Astrocyte (in vitro differentiated cells and primary cell): ENCODE measurements around the gene TNFRSF12A. TPM values are rescaled to one million over a fixed set of nuclear protein-coding genes. Genes with fewer than 3 reads are reported as not detected.

ENCODE experiments used
- DNase-seq: peaks from one replicate; pipeline ENCODE4 v3.0.0-alpha.2; 2010; ENCODE audit warnings: low read depth
- FAIRE-seq: peaks from 2 replicates; lab custom pipeline; 2011; peaks lifted over from hg19 to GRCh38; lab: Jason Lieb, UNC
- H2AFZ ChIP-seq: 2 replicates; pipeline ENCODE4 v1.6.0; 2012; ENCODE audit warnings: low read depth, low read length, inconsistent platforms
- H3K27ac ChIP-seq: 2 replicates; pipeline ENCODE4 v1.5.1; 2011; ENCODE audit warnings: low read depth, low read length, inconsistent platforms
- H3K27me3 ChIP-seq: 2 replicates; pipeline ENCODE4 v1.6.0; 2011; ENCODE audit warnings: low read length, inconsistent platforms; ENCODE audit not compliant: insufficient read depth
- H3K36me3 ChIP-seq: 2 replicates; pipeline ENCODE4 v1.5.1; 2011; ENCODE audit warnings: low read length, inconsistent platforms; ENCODE audit not compliant: insufficient read depth
- H3K4me1 ChIP-seq: 2 replicates; pipeline ENCODE4 v1.5.1; 2011; ENCODE audit warnings: low read length, inconsistent platforms; ENCODE audit not compliant: insufficient read depth
- H3K4me2 ChIP-seq: 2 replicates; pipeline ENCODE4 v1.6.0; 2012; ENCODE audit warnings: low read length, inconsistent platforms
- H3K4me3 ChIP-seq: 2 replicates; pipeline ENCODE4 v1.5.1; 2011; ENCODE audit warnings: low read depth, mild to moderate bottlenecking, low read length, inconsistent platforms; ENCODE audit not compliant: insufficient read depth
- H3K79me2 ChIP-seq: 2 replicates; pipeline ENCODE4 v1.6.0; 2012; ENCODE audit warnings: mild to moderate bottlenecking, low read length, inconsistent platforms; ENCODE audit not compliant: insufficient read depth
- H3K9ac ChIP-seq: 2 replicates; pipeline ENCODE4 v1.6.0; 2012; ENCODE audit warnings: mild to moderate bottlenecking, low read length, inconsistent platforms
- H3K9me3 ChIP-seq: 2 replicates; pipeline ENCODE4 v1.5.1; 2012; ENCODE audit warnings: low read depth, mild to moderate bottlenecking, low read length, inconsistent platforms; ENCODE audit not compliant: insufficient read depth
- H4K20me1 ChIP-seq: 2 replicates; pipeline ENCODE4 v1.6.0; 2012; ENCODE audit warnings: low read length, inconsistent platforms; ENCODE audit not compliant: insufficient read depth
- H3K27ac Mint-ChIP-seq: one replicate; pipeline ENCODE4 v1.8.0; 2021; ENCODE audit warnings: mild to moderate bottlenecking, mixed read lengths; ENCODE audit not compliant: unreplicated experiment
- H3K27me3 Mint-ChIP-seq: one replicate; pipeline ENCODE4 v1.8.0; 2021; ENCODE audit warnings: low read depth, mixed read lengths; ENCODE audit not compliant: unreplicated experiment
- H3K36me3 Mint-ChIP-seq: one replicate; pipeline ENCODE4 v1.8.0; 2021; ENCODE audit warnings: low read depth, mixed read lengths; ENCODE audit not compliant: unreplicated experiment
- H3K4me1 Mint-ChIP-seq: one replicate; pipeline ENCODE4 v1.8.0; 2021; ENCODE audit warnings: low read depth, mixed read lengths; ENCODE audit not compliant: unreplicated experiment
- H3K4me3 Mint-ChIP-seq: one replicate; pipeline ENCODE4 v1.8.0; 2021; ENCODE audit warnings: mild to moderate bottlenecking, moderate library complexity, mixed read lengths; ENCODE audit not compliant: unreplicated experiment
- H3K9me3 Mint-ChIP-seq: one replicate; pipeline ENCODE4 v1.8.0; 2021; ENCODE audit warnings: mild to moderate bottlenecking, mixed read lengths; ENCODE audit not compliant: unreplicated experiment
- EZH2 ChIP-seq: IDR thresholded peaks from 2 replicates; pipeline ENCODE4 v1.6.1; 2012; ENCODE audit warnings: mild to moderate bottlenecking, low read length, inconsistent platforms; ENCODE audit not compliant: insufficient read depth
- total RNA-seq: library from RNA; stranded (reverse); gene quantifications from 2 replicates; pipeline ENCODE4 v1.2.1, GENCODE V29; 2021
- TF ChIP-seq, protein P1 (sequence below): IDR thresholded peaks from 2 replicates; pipeline ENCODE4 v1.5.1; 2011; ENCODE audit warnings: low read depth, mild to moderate bottlenecking, inconsistent platforms, low read length, moderate library complexity; ENCODE audit not compliant: insufficient read depth

Gene TNFRSF12A
- total RNA-seq, 1 donor from 2014 or later, result 262 TPM

DNA sequence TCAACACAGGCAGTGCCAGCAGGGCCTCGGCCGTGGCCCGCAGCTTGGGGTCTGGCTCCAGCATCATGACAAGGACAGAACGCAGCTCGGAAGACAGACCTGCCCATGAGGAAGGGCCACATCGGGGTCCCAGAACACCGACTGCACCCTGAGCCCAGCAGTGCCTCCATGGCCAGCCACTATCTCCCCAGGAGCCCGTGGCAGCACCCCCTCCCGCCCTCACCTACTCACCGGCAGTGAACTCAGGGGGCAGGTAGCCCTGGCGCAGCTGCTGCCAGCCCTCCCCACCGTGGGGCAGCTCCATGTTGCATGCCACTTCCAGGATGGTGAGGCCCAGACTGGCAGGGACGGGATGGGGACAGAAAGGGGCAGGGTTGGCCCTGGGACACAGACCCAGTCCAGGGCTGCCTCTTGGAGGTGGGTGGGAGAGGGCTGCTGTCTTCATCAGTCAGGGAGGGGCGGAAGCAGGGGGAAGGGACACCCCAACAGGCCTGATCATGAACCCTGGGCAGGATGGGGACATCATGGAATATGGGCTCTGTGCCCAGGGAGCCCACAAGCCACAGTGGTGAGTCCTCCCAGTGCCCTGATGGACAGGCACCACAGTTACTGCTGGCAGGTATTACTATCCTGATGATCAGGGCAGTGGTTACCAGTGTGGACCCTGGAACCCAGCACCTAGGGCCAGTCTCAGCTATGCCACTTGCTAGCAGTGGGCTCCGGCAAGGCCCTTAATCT is 45.7 kb upstream of the TNFRSF12A start:
- no peak overlapping the region for H3K4me3 ChIP-seq
- H3K4me2 ChIP-seq, result no peak overlapping the region
- peaks cover 3% of the 10 kb centered on the region for H3K4me1 ChIP-seq
- no peak overlapping the region for H3K9ac ChIP-seq
- H3K9me3 ChIP-seq, result no peaks in the 10 kb centered on the region
- no peak for FAIRE-seq
- H3K27me3 ChIP-seq, result no peaks in the 10 kb centered on the region
- peaks cover 3% of the 10 kb centered on the region for H3K79me2 ChIP-seq
- no peak for DNase-seq
- Mint-ChIP-seq H3K27ac (no peak overlapping the region), H3K4me1 (no peaks in the 10 kb centered on the region), H3K9me3 (no peaks in the 10 kb centered on the region), H3K27me3 (peaks cover 14% of the 10 kb centered on the region), H3K36me3 (no peaks in the 10 kb centered on the region), H3K4me3 (no peak overlapping the region)
- no peak overlapping the region for H2AFZ ChIP-seq
- H4K20me1 ChIP-seq, result peaks cover 21% of the 10 kb centered on the region
- TF ChIP-seq EZH2, result no peak
- TF ChIP-seq, protein P1, sequence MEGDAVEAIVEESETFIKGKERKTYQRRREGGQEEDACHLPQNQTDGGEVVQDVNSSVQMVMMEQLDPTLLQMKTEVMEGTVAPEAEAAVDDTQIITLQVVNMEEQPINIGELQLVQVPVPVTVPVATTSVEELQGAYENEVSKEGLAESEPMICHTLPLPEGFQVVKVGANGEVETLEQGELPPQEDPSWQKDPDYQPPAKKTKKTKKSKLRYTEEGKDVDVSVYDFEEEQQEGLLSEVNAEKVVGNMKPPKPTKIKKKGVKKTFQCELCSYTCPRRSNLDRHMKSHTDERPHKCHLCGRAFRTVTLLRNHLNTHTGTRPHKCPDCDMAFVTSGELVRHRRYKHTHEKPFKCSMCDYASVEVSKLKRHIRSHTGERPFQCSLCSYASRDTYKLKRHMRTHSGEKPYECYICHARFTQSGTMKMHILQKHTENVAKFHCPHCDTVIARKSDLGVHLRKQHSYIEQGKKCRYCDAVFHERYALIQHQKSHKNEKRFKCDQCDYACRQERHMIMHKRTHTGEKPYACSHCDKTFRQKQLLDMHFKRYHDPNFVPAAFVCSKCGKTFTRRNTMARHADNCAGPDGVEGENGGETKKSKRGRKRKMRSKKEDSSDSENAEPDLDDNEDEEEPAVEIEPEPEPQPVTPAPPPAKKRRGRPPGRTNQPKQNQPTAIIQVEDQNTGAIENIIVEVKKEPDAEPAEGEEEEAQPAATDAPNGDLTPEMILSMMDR, result no peak
- H3K27ac ChIP-seq, result no peak overlapping the region
- no peaks in the 10 kb centered on the region for H3K36me3 ChIP-seq

DNA sequence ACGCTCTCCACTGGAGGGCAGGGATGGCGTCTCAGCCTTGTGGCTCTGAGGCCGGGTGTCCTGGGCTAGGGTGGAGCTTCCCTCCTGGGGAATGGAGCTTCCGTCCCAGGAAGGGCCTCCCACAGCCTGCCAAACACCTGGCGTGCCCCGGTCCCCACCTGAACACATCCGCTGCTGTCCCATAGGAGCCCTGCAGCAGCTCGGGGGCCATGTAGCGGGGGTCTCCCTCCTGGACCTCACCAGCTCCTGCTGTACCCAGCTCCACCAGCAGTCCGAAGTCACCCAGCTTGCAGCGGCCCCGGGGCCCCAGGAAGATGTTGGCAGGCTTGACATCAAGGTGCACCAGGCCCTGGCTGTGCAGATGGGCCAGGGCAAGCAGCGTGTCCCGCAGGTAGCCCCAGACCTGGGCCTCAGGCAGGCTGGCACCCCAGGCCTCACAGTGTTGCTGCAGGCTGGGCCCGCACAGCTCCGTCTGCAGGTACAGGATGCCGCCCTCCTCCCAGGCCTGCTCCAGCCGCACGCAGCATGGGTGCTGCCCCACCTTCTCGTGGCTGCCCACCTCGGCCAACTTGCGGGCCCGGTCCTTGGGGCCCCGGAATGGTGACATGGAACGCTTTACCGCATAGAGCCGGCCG is 44.9 kb upstream of the TNFRSF12A start:
- no peak overlapping the region for H3K4me3 Mint-ChIP-seq
- peaks cover 21% of the 10 kb centered on the region for H4K20me1 ChIP-seq
- no peaks in the 10 kb centered on the region for H3K36me3 Mint-ChIP-seq
- peaks cover 6% of the 10 kb centered on the region for H3K79me2 ChIP-seq
- H3K36me3 ChIP-seq, result no peaks in the 10 kb centered on the region
- H3K27ac ChIP-seq, result no peak overlapping the region
- H3K27ac Mint-ChIP-seq, result no peak overlapping the region
- H3K9me3 Mint-ChIP-seq, result no peaks in the 10 kb centered on the region
- no peaks in the 10 kb centered on the region for H3K27me3 ChIP-seq
- H3K4me3 ChIP-seq, result no peak overlapping the region
- H3K9ac ChIP-seq, result no peak overlapping the region
- no peak overlapping the region for H3K4me2 ChIP-seq
- FAIRE-seq (no peak), DNase-seq (no peak)
- H3K4me1 Mint-ChIP-seq, result no peaks in the 10 kb centered on the region
- no peak for TF ChIP-seq EZH2
- TF ChIP-seq, protein P1, result no peak
- no peaks in the 10 kb centered on the region for H3K9me3 ChIP-seq
- peaks cover 14% of the 10 kb centered on the region for H3K27me3 Mint-ChIP-seq
- H2AFZ ChIP-seq, result no peak overlapping the region
- peaks cover 5% of the 10 kb centered on the region for H3K4me1 ChIP-seq

DNA sequence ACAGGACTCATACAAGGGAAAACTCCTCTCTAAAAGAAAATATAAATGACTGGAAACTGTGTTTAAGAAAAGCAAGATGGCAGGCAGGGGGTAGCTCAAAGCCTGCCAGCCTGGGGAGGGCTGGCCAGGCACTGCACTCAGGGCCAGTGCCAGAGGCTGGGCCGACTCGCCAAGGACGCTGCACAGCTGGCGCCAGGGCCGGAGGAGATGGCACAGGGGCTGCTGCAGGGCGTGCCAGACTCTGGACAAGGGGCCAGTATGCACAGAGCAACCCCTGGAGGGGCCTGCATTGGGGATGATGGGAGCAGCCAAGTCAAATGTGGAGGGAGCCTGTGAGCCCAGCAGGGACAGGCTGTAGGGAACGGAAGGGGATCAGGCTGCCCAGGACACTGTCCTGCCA is 44.0 kb upstream of the TNFRSF12A start:
- H3K79me2 ChIP-seq, result peaks cover 6% of the 10 kb centered on the region
- no peak overlapping the region for H3K9ac ChIP-seq
- no peak overlapping the region for H3K4me2 ChIP-seq
- no peaks in the 10 kb centered on the region for H3K27me3 ChIP-seq
- no peak overlapping the region for H2AFZ ChIP-seq
- no peak overlapping the region for H3K27ac Mint-ChIP-seq
- H3K9me3 Mint-ChIP-seq, result no peaks in the 10 kb centered on the region
- TF ChIP-seq, protein P1, result no peak
- no peak for TF ChIP-seq EZH2
- no peaks in the 10 kb centered on the region for H3K36me3 ChIP-seq
- no peak overlapping the region for H3K27ac ChIP-seq
- DNase-seq, result no peak
- H3K4me1 Mint-ChIP-seq, result no peaks in the 10 kb centered on the region
- no peaks in the 10 kb centered on the region for H3K36me3 Mint-ChIP-seq
- peaks cover 13% of the 10 kb centered on the region for H4K20me1 ChIP-seq
- H3K4me3 ChIP-seq, result no peak overlapping the region
- H3K27me3 Mint-ChIP-seq, result peaks cover 14% of the 10 kb centered on the region
- peaks cover 13% of the 10 kb centered on the region for H3K4me1 ChIP-seq
- H3K4me3 Mint-ChIP-seq, result no peak overlapping the region
- no peaks in the 10 kb centered on the region for H3K9me3 ChIP-seq
- FAIRE-seq, result no peak
